CD14-positive monocyte (primary cell): ENCODE data around the gene STK36. TPM values are rescaled to one million over a fixed set of nuclear protein-coding genes. Genes with fewer than 3 reads are reported as not detected.
A peak's percentile ranks its signal among the peaks of the same experiment; 100 is the strongest.

Experiments
- DNase-seq, 3 donors: peaks; one replicate each; pipeline ENCODE4 v3.0.0-alpha.2; 2011 to 2022
- H2AFZ ChIP-seq: 2 replicates; pipeline ENCODE4 v1.6.0; 2012; ENCODE audit warnings: mild to moderate bottlenecking, low read depth, low read length, inconsistent platforms; ENCODE audit not compliant: insufficient read depth, poor library complexity, severe bottlenecking
- H3K27ac ChIP-seq, 2 donors: 1 replicate in 1 of 2; 2 replicates in 1 of 2; pipeline ENCODE4 v1.5.1; 2012 to 2013; ENCODE audit warnings: low read length in 2 of 2, control low read depth in 1 of 2, inconsistent platforms in 1 of 2, low read depth in 1 of 2, mild to moderate bottlenecking in 1 of 2
- H3K27me3 ChIP-seq, 2 donors: one replicate each; pipeline versions ENCODE4 v1.6.0 to v1.6.1; 2011 to 2013; ENCODE audit warnings: low read length in 2 of 2; ENCODE audit not compliant: control insufficient read depth in 2 of 2, insufficient read depth in 2 of 2
- H3K36me3 ChIP-seq, 2 donors: replicated peaks in 1 of 2; 1 replicate in 1 of 2; 2 replicates in 1 of 2; pipeline versions ENCODE4 v1.5.1 to v1.6.1; 2012 to 2013; ENCODE audit warnings: low read length in 2 of 2, control low read depth in 1 of 2, inconsistent platforms in 1 of 2, mild to moderate bottlenecking in 1 of 2; ENCODE audit not compliant: insufficient read depth in 2 of 2, control insufficient read depth in 1 of 2
- H3K4me1 ChIP-seq, 2 donors: 1 replicate in 1 of 2; 2 replicates in 1 of 2; pipeline versions ENCODE4 v1.5.1 to v1.6.1; 2012 to 2013; ENCODE audit warnings: low read length in 2 of 2, control low read depth in 1 of 2, inconsistent platforms in 1 of 2, mild to moderate bottlenecking in 1 of 2, moderate library complexity in 1 of 2; ENCODE audit not compliant: insufficient read depth in 2 of 2, control insufficient read depth in 1 of 2
- H3K4me2 ChIP-seq: replicated peaks from 2 replicates; pipeline ENCODE3; 2012; ENCODE audit warnings: low read length, moderate library complexity, mild to moderate bottlenecking; ENCODE audit not compliant: poor library complexity, severe bottlenecking; ENCODE audit errors: extremely low read depth
- H3K4me3 ChIP-seq, 3 experiments: fragments of 200-600 bp in 1 of 3; sonication (generic) in 1 of 3; replicated peaks in 1 of 3; 1 replicate in 2 of 3; 2 replicates in 1 of 3; pipeline ENCODE4 v1.5.1; 2011 to 2013; ENCODE audit warnings: low read length in 3 of 3, mild to moderate bottlenecking in 3 of 3, control low read depth in 2 of 3, low read depth in 2 of 3, inconsistent platforms in 1 of 3, moderate library complexity in 1 of 3
- H3K79me2 ChIP-seq: 2 replicates; pipeline ENCODE4 v1.6.0; 2012; ENCODE audit warnings: mild to moderate bottlenecking, control low read depth, inconsistent platforms, low read length, moderate library complexity; ENCODE audit not compliant: insufficient read depth
- H3K9ac ChIP-seq: 2 replicates; pipeline ENCODE4 v1.6.0; 2017; ENCODE audit warnings: low read length, mild to moderate bottlenecking; ENCODE audit not compliant: insufficient read depth, poor library complexity, severe bottlenecking
- H3K9me3 ChIP-seq, 2 donors: replicated peaks in 1 of 2; 1 replicate in 1 of 2; 2 replicates in 1 of 2; pipeline versions ENCODE4 v1.5.1 to v1.6.1; 2012 to 2013; ENCODE audit warnings: low read length in 2 of 2, control low read depth in 1 of 2; ENCODE audit not compliant: control insufficient read depth in 1 of 2, insufficient read depth in 1 of 2
- H4K20me1 ChIP-seq: 2 replicates; pipeline ENCODE4 v1.6.0; 2012; ENCODE audit warnings: mild to moderate bottlenecking, low read length, control low read depth, moderate library complexity; ENCODE audit not compliant: insufficient read depth
- H3K27ac Mint-ChIP-seq, 7 donors: one replicate each; pipeline ENCODE4 v1.8.0; 2020; ENCODE audit warnings: mild to moderate bottlenecking in 7 of 7, mixed read lengths in 7 of 7, moderate library complexity in 6 of 7, inconsistent platforms in 2 of 7
- H3K27me3 Mint-ChIP-seq, 3 donors: one replicate each; pipeline ENCODE4 v1.8.0; 2021 to 2022; ENCODE audit warnings: low read depth in 3 of 3, mild to moderate bottlenecking in 3 of 3, mixed read lengths in 3 of 3, moderate library complexity in 3 of 3, inconsistent platforms in 1 of 3
- H3K36me3 Mint-ChIP-seq, 2 donors: one replicate each; pipeline ENCODE4 v1.8.0; 2020; ENCODE audit warnings: mixed read lengths in 2 of 2, inconsistent platforms in 1 of 2, mild to moderate bottlenecking in 1 of 2
- H3K4me1 Mint-ChIP-seq: one replicate; pipeline ENCODE4 v1.8.0; 2020; ENCODE audit warnings: mild to moderate bottlenecking, mixed read lengths
- H3K4me3 Mint-ChIP-seq, 2 donors: one replicate each; pipeline ENCODE4 v1.8.0; 2020; ENCODE audit warnings: mild to moderate bottlenecking in 2 of 2, mixed read lengths in 2 of 2, moderate library complexity in 1 of 2
- H3K9me3 Mint-ChIP-seq, 7 donors: one replicate each; pipeline ENCODE4 v1.8.0; 2020 to 2022; ENCODE audit warnings: mixed read lengths in 7 of 7, mild to moderate bottlenecking in 6 of 7, moderate library complexity in 6 of 7, inconsistent platforms in 2 of 7
- CTCF ChIP-seq: fragments of 200-600 bp; IDR thresholded peaks from one replicate; pipeline ENCODE4 v1.8.0; 2022; ENCODE audit warnings: antibody characterized with exemption, mild to moderate bottlenecking
- WGBS: methylation state at CpG from one replicate; pipeline ENCODE4 v1.1.5; 2013; ENCODE audit warnings: missing lambda C conversion rate; ENCODE audit not compliant: insufficient coverage; 5-methylcytosine and 5-hydroxymethylcytosine counted together
- intact Hi-C, 2 donors: fragments of 100-400 bp; cut with micrococcal nuclease; formaldehyde crosslinking; loops; one replicate each; pipeline versions ENCODE4 v1.15.0 to v1.15.1; 2023
- polyA plus RNA-seq, 3 donors: library from polyadenylated mRNA; depleted of rRNA in 1 of 3; unstranded in 2 of 3; stranded (reverse) in 1 of 3; fragments of 300-500 nt in 2 of 3; fragments of >200 nt in 1 of 3; fragmentation: Illumina TruSeq in 2 of 3; gene quantifications; 1 replicate in 2 of 3; 2 replicates in 1 of 3; pipeline ENCODE4 v1.2.3, GENCODE V29; 2012 to 2021

Gene STK36
- polyA plus RNA-seq, 3 donors = 1.3 to 36.2 (median 3.3) TPM

- TF ChIP-seq CTCF = peak; percentile 80
- Mint-ChIP-seq H3K9me3 (peaks cover 12 to 29% (median 25%) of the 10 kb centered on the region in 7 donors), H3K4me3 (no peak overlapping the region), H3K27me3 (no peaks in the 10 kb centered on the region), H3K27ac (peak overlapping the region in 6 of 7 donors; percentile 38 to 90 (median 74)), H3K4me1 (peaks cover 49% of the 10 kb centered on the region), H3K36me3 (peaks cover 22 to 44% of the 10 kb centered on the region in 2 donors)
- H4K20me1 ChIP-seq = no peaks in the 10 kb centered on the region
- H3K4me3 ChIP-seq = no peak overlapping the region
- DNase-seq = peak; percentile 44 to 67 (median 61)
- H3K27ac ChIP-seq = no peak overlapping the region
- intact Hi-C loops = loop anchor here (1.0 to 5.0 kb wide), 4 partner anchors 17 to 120 kb away; partner anchors contain the start of gene TTLL4 (in 1 of the 2)
- peaks cover 69% of the 10 kb centered on the region for H3K79me2 ChIP-seq
- H3K9me3 ChIP-seq = peaks cover 24 to 26% of the 10 kb centered on the region in 2 donors
- no peaks in the 10 kb centered on the region for H3K27me3 ChIP-seq
- H3K9ac ChIP-seq = no peak overlapping the region
- H2AFZ ChIP-seq = no peak overlapping the region
- H3K36me3 ChIP-seq = peaks cover 0 to 28% of the 10 kb centered on the region in 2 donors
- WGBS = 100% methylated on average over 1 of the region's 6 CpGs
- no peak overlapping the region for H3K4me2 ChIP-seq
- H3K4me1 ChIP-seq = peaks cover 43 to 46% of the 10 kb centered on the region in 2 donors
Measured at GRCh38 chr2:218727502-218728165, 55.7 kb downstream of the STK36 start.

GRCh38 chr2:218729640-218730039, 57.8 kb downstream of the STK36 start:
- Histone ChIP-seq H3K27ac (peak overlapping the region in 1 of 2 donors; percentile 46), H3K4me3 (no peak overlapping the region), H3K27me3 (no peaks in the 10 kb centered on the region), H3K4me2 (no peak overlapping the region), H2AFZ (no peak overlapping the region), H3K36me3 (peaks cover 0 to 28% of the 10 kb centered on the region in 2 donors), H3K9me3 (peaks cover 24 to 26% of the 10 kb centered on the region in 2 donors), H3K9ac (no peak overlapping the region), H3K4me1 (peaks cover 41 to 52% of the 10 kb centered on the region in 2 donors), H3K79me2 (peaks cover 56% of the 10 kb centered on the region), H4K20me1 (no peaks in the 10 kb centered on the region)
- Mint-ChIP-seq H3K4me3 (no peak overlapping the region), H3K4me1 (peaks cover 50% of the 10 kb centered on the region), H3K27ac (peak overlapping the region in 4 of 7 donors; percentile 67 to 80 (median 78)), H3K9me3 (peaks cover 22 to 33% (median 27%) of the 10 kb centered on the region in 7 donors), H3K27me3 (peaks cover 0 to 1% (median 0%) of the 10 kb centered on the region in 3 donors), H3K36me3 (peaks cover 31 to 52% of the 10 kb centered on the region in 2 donors)
- DNase-seq = no peak
- TF ChIP-seq CTCF = no peak
- WGBS = no CpG with 5 or more reads among the region's 3 CpGs
- intact Hi-C loops = loop anchor here (5.0 kb wide), 3 partner anchors 93 to 118 kb away; no protein-coding TSS in a partner anchor
